A549 treated with RU486 at 1 μM for 4 hours (cell line): ENCODE measurements around the gene SLC5A10. TPM values are rescaled to one million over a fixed set of nuclear protein-coding genes. Genes with fewer than 3 reads are reported as not detected.

Experiments
- total RNA-seq: library from RNA; stranded (reverse); fragments of 200-300 nt; extraction: Qiagen RNA extraction; gene quantifications from 5 replicates; pipeline ENCODE4 v1.2.3, GENCODE V29; 2022; ENCODE audit warnings: low read depth

Gene SLC5A10
- total RNA-seq, result 0.08 to 0.31 TPM (median 0.21 TPM) in 5 replicates

GRCh38 chr17:18951941-18952842 is at the start of gene SLC5A10:
SLC5A10 (plus strand) TSS chr17:18952165; CDS start chr17:18952206, 41 bp downstream.

GRCh38 chr17:19004421-19005136 is 52.6 kb downstream of the SLC5A10 start, which contains the start of gene FAM83G:
FAM83G (minus strand) TSS chr17:19004764; CDS start chr17:19004041, 723 bp downstream.

DNA sequence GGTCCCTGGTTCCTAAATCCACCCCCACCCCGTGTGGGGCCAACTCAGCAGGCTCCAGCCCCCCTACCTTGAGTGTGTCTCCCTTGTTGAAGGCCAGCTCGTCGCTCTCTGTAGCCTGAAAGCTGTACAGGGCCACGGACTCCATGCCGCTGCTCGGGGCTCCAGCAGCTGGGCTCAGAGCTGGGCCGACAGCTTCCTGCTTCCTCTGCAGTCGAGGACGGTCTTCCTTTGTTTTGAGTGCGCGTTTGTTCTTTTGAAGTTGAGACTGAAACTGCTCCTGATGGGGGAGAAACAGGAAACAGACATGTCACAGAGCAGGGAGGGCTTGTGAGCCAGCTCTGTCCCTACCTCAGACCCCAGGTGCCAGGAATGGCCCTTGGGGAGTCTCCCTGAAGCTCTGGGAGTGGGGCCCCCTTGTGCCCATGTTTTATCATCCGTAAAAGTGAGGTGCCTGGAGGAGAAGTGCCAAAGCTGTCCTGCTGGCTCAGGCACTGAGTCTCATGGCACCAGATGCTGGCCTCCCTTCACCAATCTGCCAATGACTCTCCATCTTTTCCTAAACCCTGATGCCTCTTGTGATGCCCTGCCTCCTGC is 94.9 kb downstream of the SLC5A10 start, which contains the start of gene GRAP:
Gene GRAP (minus strand): TSS at position 176 of the 594 bp plus-strand sequence. CDS start 31 bp downstream, at position 145.

Other genes starting within 250 kb of the SLC5A10 start
- gene FBXW10, start 208.1 kb upstream of the SLC5A10 start, total RNA-seq, result 0.69 to 1.8 TPM (median 1.1 TPM) in 5 replicates
- gene TVP23B, start 171.0 kb upstream of the SLC5A10 start, total RNA-seq, result 56.6 to 86.2 TPM (median 72.2 TPM) in 5 replicates
- gene PRPSAP2, start 94.0 kb upstream of the SLC5A10 start, total RNA-seq, result 36.9 to 46.3 TPM (median 45.2 TPM) in 5 replicates
- gene FAM83G, start 52.6 kb downstream of the SLC5A10 start, total RNA-seq, result 28.8 to 39.1 TPM (median 36.1 TPM) in 5 replicates
- gene GRAP, start 94.8 kb downstream of the SLC5A10 start, total RNA-seq, result 0.09 to 0.28 TPM (median 0.22 TPM) in 5 replicates
- 0.22 TPM in 1 of 5 replicates, not detected in the others for gene GRAPL, start 175.4 kb downstream of the SLC5A10 start, total RNA-seq